ENCODE results near the gene BABAM2. TPM values are rescaled to one million over a fixed set of nuclear protein-coding genes. Genes with fewer than 3 reads are reported as not detected.
"Not testable (repeated sequence)": the region's sequence is repeated elsewhere in the genome, so short reads cannot be mapped to it uniquely, and the experiment has no call there.

Gene BABAM2
- total and polyA plus RNA-seq, 2 of the 4 experiments (the other 2 are of a cell fraction) = 20.9 to 23.1 TPM

DNA sequence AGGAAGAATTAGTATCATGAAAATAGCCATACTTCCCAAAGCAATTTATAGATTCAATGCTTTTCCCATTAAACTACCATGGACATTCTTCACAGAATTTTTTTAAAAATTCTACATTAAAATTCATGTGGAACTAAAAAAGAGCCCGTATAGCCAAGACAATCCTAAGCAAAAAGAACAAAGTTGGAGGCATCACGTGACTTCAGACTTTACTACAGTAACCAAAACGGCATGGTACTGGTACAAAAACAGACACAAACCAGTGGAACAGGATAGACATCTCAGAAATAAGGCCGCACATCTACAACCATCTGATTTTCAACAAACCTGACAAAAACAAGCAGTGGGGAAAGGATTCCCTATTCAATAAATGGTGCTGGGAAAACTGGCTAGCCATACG lies 440.2 kb downstream of the BABAM2 start:
- H3K18ac ChIP-seq (ENCODE audit: low read depth, low read length); H2BK15ac ChIP-seq (ENCODE audit: low read depth, low read length); H2AK5ac ChIP-seq (ENCODE audit: low read depth, low read length); H4K8ac ChIP-seq (ENCODE audit: low read depth in 2 of 2, low read length in 2 of 2); H3K27ac ChIP-seq (ENCODE audit: insufficient read depth, low read length); H3K4me2 ChIP-seq (ENCODE audit: low read depth, low read length); H3K27me3 ChIP-seq (ENCODE audit: control insufficient read depth, insufficient read depth, low read length); H4K5ac ChIP-seq (ENCODE audit: low read depth, low read length); DNase-seq; ATAC-seq (ENCODE audit: low read depth); H4K91ac ChIP-seq (ENCODE audit: insufficient read depth, low read depth, low read length); H2AK9ac ChIP-seq (replicated peaks; ENCODE audit: low read depth, low read length, poor library complexity); H3K4ac ChIP-seq (ENCODE audit: low read depth, low read length); dilution Hi-C loops (cut with HindIII; ENCODE audit: low sequenced_read_pairs, unreplicated experiment); H3K9ac ChIP-seq (ENCODE audit: low read depth, low read length); H4K20me1 ChIP-seq (ENCODE audit: insufficient read depth, low read length); in situ Hi-C loops (cut with MboI; ENCODE audit: low sequenced_read_pairs); H3K9me3 ChIP-seq (ENCODE audit: control insufficient read depth, insufficient read depth, low read length); H3K4me3 ChIP-seq (ENCODE audit: insufficient read depth, low read depth, low read length); H3K36me3 ChIP-seq (ENCODE audit: control insufficient read depth, insufficient read depth, low read length); H2BK120ac ChIP-seq (ENCODE audit: low read depth, low read length); BruUV-seq (replicated peaks); H3K9me1 ChIP-seq (ENCODE audit: insufficient read depth, low read length); H2BK20ac ChIP-seq (ENCODE audit: low read depth, low read length); POLR2A ChIA-PET (ENCODE audit: unreplicated experiment); H3K79me1 ChIP-seq (ENCODE audit: low read depth in 1 of 2, low read length in 2 of 2); H2AFZ ChIP-seq (replicated peaks; ENCODE audit: low read length, poor library complexity); CTCF ChIA-PET; intact Hi-C loops (cut with micrococcal nuclease); H3K23ac ChIP-seq (ENCODE audit: low read depth, low read length); H2BK5ac ChIP-seq (ENCODE audit: low read depth, low read length, poor library complexity, severe bottlenecking); H3K14ac ChIP-seq (replicated peaks; ENCODE audit: low read depth, low read length); H3K56ac ChIP-seq (ENCODE audit: extremely low read depth, insufficient read depth, low read length): not testable (repeated sequence)
- no CpG with 5 or more reads among the region's 5 CpGs for WGBS, 2 experiments (ENCODE audit: extremely low coverage in 2 of 2, insufficient read length in 1 of 2)
- peaks cover 21% of the 10 kb centered on the region; the same call in 1 of the 2 replicates for H3K4me1 ChIP-seq (ENCODE audit: control insufficient read depth, insufficient read depth, low read length)

DNA sequence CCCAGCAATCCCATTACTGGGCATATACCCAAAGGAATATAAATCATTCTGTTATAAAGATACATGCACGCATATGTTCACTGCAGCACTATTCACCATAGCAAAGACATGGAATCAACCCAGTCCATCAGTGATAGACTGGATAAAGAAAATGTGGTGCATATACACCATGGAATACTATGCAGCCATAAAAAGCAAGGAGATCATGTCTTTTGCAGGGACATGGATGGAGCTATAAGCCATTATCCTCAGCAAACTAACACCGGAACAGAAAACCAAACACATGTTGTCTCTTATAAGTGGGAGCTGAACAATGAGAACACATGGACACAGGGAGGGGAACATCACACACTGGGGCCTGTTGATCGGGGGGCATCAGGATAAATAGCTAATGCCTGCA lies 441.3 kb downstream of the BABAM2 start:
- H3K9me3 ChIP-seq (ENCODE audit: control insufficient read depth, insufficient read depth, low read length); ATAC-seq (ENCODE audit: low read depth); H3K79me1 ChIP-seq (ENCODE audit: low read depth in 1 of 2, low read length in 2 of 2); DNase-seq; H3K14ac ChIP-seq (replicated peaks; ENCODE audit: low read depth, low read length); intact Hi-C loops (cut with micrococcal nuclease); H4K8ac ChIP-seq (ENCODE audit: low read depth in 2 of 2, low read length in 2 of 2); H3K56ac ChIP-seq (ENCODE audit: extremely low read depth, insufficient read depth, low read length); H2BK15ac ChIP-seq (ENCODE audit: low read depth, low read length); H3K4me3 ChIP-seq (ENCODE audit: insufficient read depth, low read depth, low read length); in situ Hi-C loops (cut with MboI; ENCODE audit: low sequenced_read_pairs); H3K27ac ChIP-seq (ENCODE audit: insufficient read depth, low read length); H2BK120ac ChIP-seq (ENCODE audit: low read depth, low read length); H3K27me3 ChIP-seq (ENCODE audit: control insufficient read depth, insufficient read depth, low read length); H2AK9ac ChIP-seq (replicated peaks; ENCODE audit: low read depth, low read length, poor library complexity); dilution Hi-C loops (cut with HindIII; ENCODE audit: low sequenced_read_pairs, unreplicated experiment); H2BK20ac ChIP-seq (ENCODE audit: low read depth, low read length); H3K9me1 ChIP-seq (ENCODE audit: insufficient read depth, low read length); H3K9ac ChIP-seq (ENCODE audit: low read depth, low read length); POLR2A ChIA-PET (ENCODE audit: unreplicated experiment); H2AK5ac ChIP-seq (ENCODE audit: low read depth, low read length); H3K4ac ChIP-seq (ENCODE audit: low read depth, low read length); H2BK5ac ChIP-seq (ENCODE audit: low read depth, low read length, poor library complexity, severe bottlenecking); H2AFZ ChIP-seq (replicated peaks; ENCODE audit: low read length, poor library complexity); H4K91ac ChIP-seq (ENCODE audit: insufficient read depth, low read depth, low read length); H4K5ac ChIP-seq (ENCODE audit: low read depth, low read length); H4K20me1 ChIP-seq (ENCODE audit: insufficient read depth, low read length); H3K36me3 ChIP-seq (ENCODE audit: control insufficient read depth, insufficient read depth, low read length); H3K18ac ChIP-seq (ENCODE audit: low read depth, low read length); BruUV-seq (replicated peaks); H3K4me2 ChIP-seq (ENCODE audit: low read depth, low read length); H3K23ac ChIP-seq (ENCODE audit: low read depth, low read length): not testable (repeated sequence)
- CTCF ChIA-PET = interaction anchor here (1.2 kb wide), 1 partner anchor 11 kb away, joined by 4 read pairs; no protein-coding TSS in a partner anchor
- peaks cover 14% of the 10 kb centered on the region; the same call in 1 of the 2 replicates for H3K4me1 ChIP-seq (ENCODE audit: control insufficient read depth, insufficient read depth, low read length)
- WGBS, 2 experiments (ENCODE audit: extremely low coverage in 2 of 2, insufficient read length in 1 of 2) = no CpG with 5 or more reads among the region's 3 CpGs
